OCI-LY7 (cell line): ENCODE results near the gene UGT2B11. TPM values are rescaled to one million over a fixed set of nuclear protein-coding genes. Genes with fewer than 3 reads are reported as not detected.

Experiments used
- BruUV-seq: library from RNA; stranded (reverse); fragments of 400-500 nt; replicated peaks from 2 replicates; lab custom pipeline; 2021; lab: Mats Ljungman, UMichigan
- CTCF ChIA-PET: fragments of 300-600 bp; sonication (Branson Sonifier 250); formaldehyde crosslinking; loops from one replicate; lab custom pipeline; 2022; ENCODE audit warnings: antibody characterized with exemption; ENCODE audit not compliant: unreplicated experiment; lab: Charles Lee
- POLR2A ChIA-PET: fragments of 300-600 bp; sonication (Branson Sonifier 250); formaldehyde crosslinking; loops from one replicate; lab custom pipeline; 2022; ENCODE audit warnings: antibody characterized with exemption; lab: Charles Lee
- DNase-seq: peaks from one replicate; pipeline ENCODE4 v3.0.0-alpha.2; 2015; ENCODE audit warnings: low spot score
- H2AFZ ChIP-seq: fragments of 200-600 bp; sonication (generic), shearing (Covaris generic); 2 replicates; pipeline ENCODE4 v1.6.1; 2014; ENCODE audit warnings: mild to moderate bottlenecking, antibody characterized with exemption, low read length, moderate library complexity
- H3K27ac ChIP-seq: fragments of 200-600 bp; sonication (generic); 2 replicates; pipeline ENCODE4 v1.5.1; 2014; ENCODE audit warnings: mixed run types, low read depth, mild to moderate bottlenecking, moderate library complexity, low read length, inconsistent platforms; ENCODE audit not compliant: poor library complexity, severe bottlenecking
- H3K36me3 ChIP-seq: fragments of 200-600 bp; sonication (generic); 2 replicates; pipeline ENCODE4 v1.6.1; 2014; ENCODE audit warnings: mild to moderate bottlenecking, antibody characterized with exemption, low read length, moderate library complexity, mixed read lengths; ENCODE audit not compliant: insufficient read depth
- H3K4me1 ChIP-seq: fragments of 200-600 bp; sonication (generic); 2 replicates; pipeline ENCODE4 v1.5.1; 2014; ENCODE audit warnings: mild to moderate bottlenecking, low read length; ENCODE audit not compliant: insufficient read depth, poor library complexity, severe bottlenecking
- H3K4me2 ChIP-seq: fragments of 200-600 bp; sonication (generic); 2 replicates; pipeline ENCODE4 v1.6.1; 2014; ENCODE audit warnings: mild to moderate bottlenecking, low read length
- H3K4me3 ChIP-seq: fragments of 200-600 bp; sonication (generic); 2 replicates; pipeline ENCODE4 v1.5.1; 2014; ENCODE audit warnings: mild to moderate bottlenecking, low read depth, low read length; ENCODE audit not compliant: poor library complexity, severe bottlenecking
- H3K79me2 ChIP-seq: fragments of 200-600 bp; sonication (generic); 2 replicates; pipeline ENCODE4 v1.6.1; 2016; ENCODE audit warnings: low read depth, mild to moderate bottlenecking, low read length, moderate library complexity, mixed read lengths; ENCODE audit not compliant: insufficient read depth
- H3K9me2 ChIP-seq: fragments of 200-600 bp; sonication (generic); 2 replicates; pipeline ENCODE4 v1.6.1; 2016; ENCODE audit warnings: mild to moderate bottlenecking, low read length, mixed read lengths; ENCODE audit not compliant: insufficient read depth
- H3K9me3 ChIP-seq: fragments of 200-600 bp; sonication (generic); 2 replicates; pipeline ENCODE4 v1.6.1; 2014; ENCODE audit warnings: mild to moderate bottlenecking, mixed run types, low read length, mixed read lengths
- H4K20me1 ChIP-seq: fragments of 200-600 bp; sonication (generic); 2 replicates; pipeline ENCODE4 v1.6.1; 2014; ENCODE audit warnings: mild to moderate bottlenecking, antibody characterized with exemption, low read length, moderate library complexity, mixed read lengths; ENCODE audit not compliant: insufficient read depth
- CTCF ChIP-seq: fragments of 200-600 bp; sonication (generic); conservative IDR thresholded peaks from 2 replicates; pipeline ENCODE4 v1.5.1; 2014; ENCODE audit warnings: mild to moderate bottlenecking, antibody characterized with exemption, low read length, moderate library complexity, mixed read lengths
- EZH2phosphoT487 ChIP-seq: fragments of 200-600 bp; sonication (generic); IDR thresholded peaks from 2 replicates; pipeline ENCODE4 v1.6.1; 2018; ENCODE audit warnings: low read depth, borderline replicate concordance, mild to moderate bottlenecking, mixed run types, antibody characterized with exemption, low read length, moderate library complexity, mixed read lengths
- intact Hi-C: fragments of 100-400 bp; cut with micrococcal nuclease; formaldehyde crosslinking; loops from one replicate; pipeline ENCODE4 v1.10.0; 2022; ENCODE audit not compliant: unreplicated experiment
- total RNA-seq, 2 experiments: library from RNA; depleted of rRNA in 1 of 2; stranded (reverse); fragments of >200 nt in 1 of 2; shearing (Covaris generic) in 1 of 2; gene quantifications; 2 replicates each; pipeline ENCODE4 v1.2.3, GENCODE V29; 2014 to 2022

Gene UGT2B11
- total RNA-seq, 2 experiments from 2014 or later, result not detected

GRCh38 chr4:69154021-69154420 lies 60.5 kb downstream of the UGT2B11 start:
- POLR2A ChIA-PET, result no interaction called here
- Histone ChIP-seq H2AFZ (no peak overlapping the region), H3K79me2 (no peaks in the 10 kb centered on the region), H4K20me1 (no peaks in the 10 kb centered on the region), H3K27ac (no peak overlapping the region), H3K4me3 (no peak overlapping the region), H3K4me2 (no peak overlapping the region), H3K36me3 (no peaks in the 10 kb centered on the region), H3K4me1 (no peaks in the 10 kb centered on the region), H3K9me3 (no peaks in the 10 kb centered on the region), H3K9me2 (no peaks in the 10 kb centered on the region)
- intact Hi-C loops, result no loop called here
- TF ChIP-seq CTCF (no peak), EZH2phosphoT487 (no peak)
- BruUV-seq, result no TSS peak
- DNase-seq, result no peak
- CTCF ChIA-PET, result no interaction called here

Other genes with a start within 250 kb of the UGT2B11 start
- not detected in 2 replicates for gene UGT2B7, start 118.3 kb downstream of the UGT2B11 start, total RNA-seq (2014; rRNA removed; shearing (Covaris generic))
- gene UGT2B7, start 118.3 kb downstream of the UGT2B11 start, total RNA-seq (2022), result not detected in 2 replicates
- not detected in 2 replicates for gene UGT2B28, start 65.7 kb upstream of the UGT2B11 start, total RNA-seq (2014; rRNA removed; shearing (Covaris generic))
- gene UGT2B28, start 65.7 kb upstream of the UGT2B11 start, total RNA-seq (2022), result not detected in 2 replicates